GM23338 (cell line): Measurements from ENCODE around the gene RPTOR.

Experiments
- EZH2 ChIP-seq: fragments of 200-600 bp; sonication (generic); IDR thresholded peaks from one replicate; pipeline ENCODE4 v1.8.0; 2017; ENCODE audit warnings: antibody characterized with exemption, mild to moderate bottlenecking, low read depth; ENCODE audit not compliant: unreplicated experiment
- EZH2phosphoT487 ChIP-seq: fragments of 200-600 bp; sonication (generic); IDR thresholded peaks from one replicate; pipeline ENCODE4 v1.8.1; 2018; ENCODE audit warnings: antibody characterized with exemption; ENCODE audit not compliant: unreplicated experiment
- JUNB ChIP-seq: IDR thresholded peaks from one replicate; pipeline ENCODE4 v1.6.1; 2016; ENCODE audit warnings: antibody characterized with exemption; ENCODE audit not compliant: unreplicated experiment
- NANOG ChIP-seq: IDR thresholded peaks from 2 replicates; pipeline ENCODE4 v1.6.1; 2016; ENCODE audit warnings: antibody characterized with exemption, borderline replicate concordance
- POLR2AphosphoS5 ChIP-seq: IDR thresholded peaks from 2 replicates; pipeline ENCODE4 v1.6.1; 2016; ENCODE audit warnings: antibody characterized with exemption, low read depth
- TF ChIP-seq, protein P1 (sequence below), 2 experiments: fragments of 200-600 bp in 1 of 2; sonication (generic) in 1 of 2; conservative IDR thresholded peaks; 2 replicates each; pipeline versions ENCODE4 v1.5.1 to v1.6.1; 2016 to 2017; ENCODE audit warnings: antibody characterized with exemption in 2 of 2, low read depth in 2 of 2, mild to moderate bottlenecking in 2 of 2, moderate library complexity in 1 of 2
- TF ChIP-seq, protein P2 (sequence below): IDR thresholded peaks from one replicate; pipeline ENCODE4 v1.6.1; 2018; ENCODE audit warnings: antibody characterized with exemption; ENCODE audit not compliant: unreplicated experiment

DNA sequence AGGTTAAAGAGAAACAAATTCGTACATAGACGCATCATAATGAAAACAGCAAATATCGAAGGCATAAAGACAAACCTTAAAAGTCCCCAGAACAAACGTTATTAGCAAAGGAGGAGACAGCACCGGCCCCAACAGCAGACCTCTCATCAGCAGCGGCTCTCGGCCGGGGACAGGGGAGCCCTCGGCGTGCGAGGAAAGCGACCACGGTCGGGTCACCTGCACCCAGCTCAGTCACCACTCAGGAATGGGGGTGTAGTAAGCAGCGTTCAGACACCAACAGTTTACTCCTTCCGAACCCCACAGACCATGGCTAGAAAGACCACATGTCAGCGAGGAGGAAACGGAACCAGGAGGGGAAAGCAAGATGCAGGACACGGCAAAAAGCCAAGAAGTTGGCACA is 337.7 kb downstream of the RPTOR start:
- TF ChIP-seq, protein P1, sequence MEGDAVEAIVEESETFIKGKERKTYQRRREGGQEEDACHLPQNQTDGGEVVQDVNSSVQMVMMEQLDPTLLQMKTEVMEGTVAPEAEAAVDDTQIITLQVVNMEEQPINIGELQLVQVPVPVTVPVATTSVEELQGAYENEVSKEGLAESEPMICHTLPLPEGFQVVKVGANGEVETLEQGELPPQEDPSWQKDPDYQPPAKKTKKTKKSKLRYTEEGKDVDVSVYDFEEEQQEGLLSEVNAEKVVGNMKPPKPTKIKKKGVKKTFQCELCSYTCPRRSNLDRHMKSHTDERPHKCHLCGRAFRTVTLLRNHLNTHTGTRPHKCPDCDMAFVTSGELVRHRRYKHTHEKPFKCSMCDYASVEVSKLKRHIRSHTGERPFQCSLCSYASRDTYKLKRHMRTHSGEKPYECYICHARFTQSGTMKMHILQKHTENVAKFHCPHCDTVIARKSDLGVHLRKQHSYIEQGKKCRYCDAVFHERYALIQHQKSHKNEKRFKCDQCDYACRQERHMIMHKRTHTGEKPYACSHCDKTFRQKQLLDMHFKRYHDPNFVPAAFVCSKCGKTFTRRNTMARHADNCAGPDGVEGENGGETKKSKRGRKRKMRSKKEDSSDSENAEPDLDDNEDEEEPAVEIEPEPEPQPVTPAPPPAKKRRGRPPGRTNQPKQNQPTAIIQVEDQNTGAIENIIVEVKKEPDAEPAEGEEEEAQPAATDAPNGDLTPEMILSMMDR (conservative IDR thresholded peaks at IDR 0.05; ENCODE audit: low read depth in 2 of 2), result no peak
- TF ChIP-seq, protein P2, sequence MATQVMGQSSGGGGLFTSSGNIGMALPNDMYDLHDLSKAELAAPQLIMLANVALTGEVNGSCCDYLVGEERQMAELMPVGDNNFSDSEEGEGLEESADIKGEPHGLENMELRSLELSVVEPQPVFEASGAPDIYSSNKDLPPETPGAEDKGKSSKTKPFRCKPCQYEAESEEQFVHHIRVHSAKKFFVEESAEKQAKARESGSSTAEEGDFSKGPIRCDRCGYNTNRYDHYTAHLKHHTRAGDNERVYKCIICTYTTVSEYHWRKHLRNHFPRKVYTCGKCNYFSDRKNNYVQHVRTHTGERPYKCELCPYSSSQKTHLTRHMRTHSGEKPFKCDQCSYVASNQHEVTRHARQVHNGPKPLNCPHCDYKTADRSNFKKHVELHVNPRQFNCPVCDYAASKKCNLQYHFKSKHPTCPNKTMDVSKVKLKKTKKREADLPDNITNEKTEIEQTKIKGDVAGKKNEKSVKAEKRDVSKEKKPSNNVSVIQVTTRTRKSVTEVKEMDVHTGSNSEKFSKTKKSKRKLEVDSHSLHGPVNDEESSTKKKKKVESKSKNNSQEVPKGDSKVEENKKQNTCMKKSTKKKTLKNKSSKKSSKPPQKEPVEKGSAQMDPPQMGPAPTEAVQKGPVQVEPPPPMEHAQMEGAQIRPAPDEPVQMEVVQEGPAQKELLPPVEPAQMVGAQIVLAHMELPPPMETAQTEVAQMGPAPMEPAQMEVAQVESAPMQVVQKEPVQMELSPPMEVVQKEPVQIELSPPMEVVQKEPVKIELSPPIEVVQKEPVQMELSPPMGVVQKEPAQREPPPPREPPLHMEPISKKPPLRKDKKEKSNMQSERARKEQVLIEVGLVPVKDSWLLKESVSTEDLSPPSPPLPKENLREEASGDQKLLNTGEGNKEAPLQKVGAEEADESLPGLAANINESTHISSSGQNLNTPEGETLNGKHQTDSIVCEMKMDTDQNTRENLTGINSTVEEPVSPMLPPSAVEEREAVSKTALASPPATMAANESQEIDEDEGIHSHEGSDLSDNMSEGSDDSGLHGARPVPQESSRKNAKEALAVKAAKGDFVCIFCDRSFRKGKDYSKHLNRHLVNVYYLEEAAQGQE, result no peak
- TF ChIP-seq NANOG (no peak), EZH2phosphoT487 (no peak), JUNB (no peak), EZH2 (no peak), POLR2AphosphoS5 (no peak)
